T1000 (cell line): ENCODE measurements around the gene BSG.
A peak's percentile ranks its signal among the peaks of the same experiment; 100 is the strongest.
"Not testable (repeated sequence)": the region's sequence is repeated elsewhere in the genome, so short reads cannot be mapped to it uniquely, and the experiment has no call there.

Source experiments
- DNase-seq: peaks from one replicate; lab custom pipeline; 2025; ENCODE audit warnings: mixed read lengths; lab: John Stamatoyannopoulos, UW

BSG gene

GRCh38 chr19:604355-604754 lies 32.0 kb downstream of the BSG start:
- DNase-seq, result peak; percentile 34

GRCh38 chr19:605061-605971 lies 32.9 kb downstream of the BSG start:
- not testable (repeated sequence) for DNase-seq

DNA sequence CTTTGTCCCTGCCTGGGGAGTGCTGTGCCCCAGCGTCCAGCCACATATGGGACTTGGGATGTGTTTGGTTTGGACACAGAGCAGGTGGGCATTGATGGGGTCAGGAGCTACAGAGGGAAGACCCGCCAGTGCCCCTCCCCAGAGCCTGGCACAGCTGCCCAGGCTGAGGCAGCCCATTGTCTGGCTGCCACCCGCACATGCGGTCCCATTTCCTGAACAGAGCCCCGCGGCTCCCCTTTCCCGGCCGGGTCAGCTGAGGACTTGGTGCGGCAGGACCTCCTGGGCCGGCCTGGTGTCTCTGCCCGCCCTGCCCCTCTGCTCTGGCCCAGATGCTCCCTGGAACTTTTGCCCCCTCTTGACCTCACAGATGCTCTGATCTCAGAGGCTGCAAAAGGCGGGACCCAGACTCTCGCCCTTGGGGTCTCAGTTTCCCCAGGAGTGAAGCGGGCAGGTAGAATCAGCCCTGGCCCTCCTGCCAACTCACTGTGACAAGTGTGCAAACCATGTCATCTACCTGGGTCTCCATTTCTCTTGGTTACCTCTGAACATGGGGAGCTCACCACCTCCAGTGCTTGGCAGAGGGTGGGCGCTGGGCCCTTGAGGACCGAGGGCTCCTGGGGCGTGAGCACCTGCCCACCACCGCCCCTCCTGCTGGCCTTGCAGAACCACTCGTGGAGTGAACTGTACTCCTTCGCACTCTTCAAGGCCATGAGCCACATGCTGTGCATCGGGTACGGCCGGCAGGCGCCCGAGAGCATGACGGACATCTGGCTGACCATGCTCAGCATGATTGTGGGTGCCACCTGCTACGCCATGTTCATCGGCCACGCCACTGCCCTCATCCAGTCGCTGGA lies 35.1 kb downstream of the BSG start:
- DNase-seq, result no peak

- DNase-seq, result no peak
These were observed 36.0 kb downstream of the BSG start for GRCh38 chr19:608155-609003.

DNA sequence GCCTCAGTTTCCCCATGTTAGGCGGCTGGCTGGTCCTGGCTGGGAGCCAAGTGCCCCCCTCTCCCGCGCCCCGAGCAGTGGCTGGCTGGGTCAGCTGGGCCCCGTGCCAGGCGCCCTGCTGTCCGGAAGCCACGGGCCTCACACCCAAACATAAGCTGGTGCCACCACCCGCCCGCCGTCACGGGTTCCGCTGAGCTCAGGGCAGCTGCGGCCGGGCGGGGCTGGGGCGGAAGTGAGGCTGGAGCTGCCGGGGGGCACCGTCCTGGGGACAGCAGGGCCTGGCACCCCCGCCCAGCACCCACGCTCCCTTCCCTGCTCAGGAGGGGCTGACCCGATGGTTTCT lies 36.6 kb downstream of the BSG start:
- no peak for DNase-seq

DNA sequence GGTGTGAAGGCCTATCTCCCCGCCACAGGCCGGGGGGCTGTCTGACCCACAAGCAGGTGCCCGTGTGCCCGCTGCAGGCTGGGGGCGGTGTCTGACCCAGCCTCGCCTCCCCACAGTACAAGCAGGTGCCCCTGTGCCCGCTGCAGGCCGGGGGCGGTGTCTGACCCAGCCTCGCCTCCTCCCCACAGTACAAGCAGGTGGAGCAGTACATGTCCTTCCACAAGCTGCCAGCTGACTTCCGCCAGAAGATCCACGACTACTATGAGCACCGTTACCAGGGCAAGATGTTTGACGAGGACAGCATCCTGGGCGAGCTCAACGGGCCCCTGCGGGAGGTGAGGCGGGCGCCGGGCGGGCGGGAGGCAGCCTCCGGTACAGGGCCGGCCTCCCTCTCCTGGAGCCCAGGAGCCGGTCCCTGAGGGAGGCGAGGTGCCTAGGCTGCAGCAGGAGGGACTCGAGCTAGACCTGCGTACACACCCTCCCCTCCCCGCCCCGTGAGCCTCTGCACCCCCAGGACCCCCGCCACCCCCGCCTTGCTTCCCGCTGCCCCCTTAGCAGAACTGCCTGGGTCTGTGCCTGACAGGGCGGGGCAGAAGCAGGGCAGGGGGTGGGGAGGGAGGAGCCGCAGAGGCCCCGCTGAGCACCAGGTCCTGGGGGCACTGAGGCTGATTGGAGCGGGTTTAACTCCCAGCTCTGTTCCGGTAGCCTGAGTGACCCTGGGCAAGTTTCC lies 37.8 kb downstream of the BSG start:
- DNase-seq, result no peak

GRCh38 chr19:610801-611480 lies 38.5 kb downstream of the BSG start:
- peak; percentile 91 for DNase-seq

DNA sequence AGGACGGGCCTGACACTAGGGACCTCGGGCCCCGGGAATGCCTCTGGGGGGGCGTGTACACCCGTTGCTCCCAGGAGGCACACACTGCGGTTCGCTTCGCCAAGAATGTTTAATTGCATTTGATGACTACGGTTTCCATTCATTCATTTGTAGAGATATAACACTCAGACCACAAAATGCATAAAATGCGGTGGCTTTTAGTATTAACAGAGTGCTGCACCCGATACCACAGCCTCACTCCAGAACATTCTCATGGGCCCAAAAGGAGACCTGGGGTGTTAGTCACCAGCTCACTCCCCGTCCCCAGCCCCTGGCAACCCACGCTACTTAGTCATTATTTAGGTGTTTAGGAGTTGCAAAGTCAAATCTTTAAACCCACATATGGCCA lies 39.1 kb downstream of the BSG start:
- DNase-seq, result peak; percentile 92

- DNase-seq, result no peak
These were observed 40.5 kb downstream of the BSG start for GRCh38 chr19:612941-613340.

DNA sequence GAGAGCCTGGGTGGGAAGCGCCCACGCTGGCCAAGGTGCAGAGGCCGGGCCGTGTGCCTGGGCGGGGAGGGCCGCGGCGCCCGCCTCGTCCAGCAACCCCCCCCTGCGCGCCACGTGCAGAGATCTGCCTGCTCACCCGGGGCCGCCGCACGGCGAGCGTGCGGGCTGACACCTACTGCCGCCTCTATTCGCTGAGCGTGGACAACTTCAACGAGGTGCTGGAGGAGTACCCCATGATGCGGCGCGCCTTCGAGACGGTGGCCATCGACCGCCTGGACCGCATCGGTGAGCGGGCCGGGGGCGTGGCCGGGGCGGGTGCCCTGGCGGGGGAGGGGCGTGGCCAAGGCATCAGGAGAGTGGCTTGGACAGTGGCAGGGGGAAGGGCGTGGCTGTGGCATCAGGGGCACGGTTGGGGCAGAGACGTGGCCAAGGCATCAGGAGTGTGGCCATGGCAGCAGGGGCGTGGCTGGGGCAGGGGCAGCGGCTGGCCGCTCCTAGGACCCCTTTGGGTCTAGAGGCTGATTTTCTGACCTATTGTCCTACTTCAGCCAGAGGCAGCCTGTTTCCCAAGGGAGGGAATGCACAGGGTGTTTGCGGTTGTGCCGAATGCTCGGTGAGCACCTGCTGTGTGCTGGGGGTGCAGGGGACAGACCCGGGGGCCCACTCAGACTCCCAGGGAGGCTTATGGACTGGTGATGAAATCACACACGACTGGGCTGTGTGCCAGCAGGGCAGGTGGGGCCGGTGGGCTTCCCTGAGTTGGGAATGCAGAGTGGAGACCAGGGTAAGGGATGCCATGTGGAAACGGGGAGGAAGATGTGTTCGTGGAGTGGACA lies 41.6 kb downstream of the BSG start:
- DNase-seq, result no peak

DNA sequence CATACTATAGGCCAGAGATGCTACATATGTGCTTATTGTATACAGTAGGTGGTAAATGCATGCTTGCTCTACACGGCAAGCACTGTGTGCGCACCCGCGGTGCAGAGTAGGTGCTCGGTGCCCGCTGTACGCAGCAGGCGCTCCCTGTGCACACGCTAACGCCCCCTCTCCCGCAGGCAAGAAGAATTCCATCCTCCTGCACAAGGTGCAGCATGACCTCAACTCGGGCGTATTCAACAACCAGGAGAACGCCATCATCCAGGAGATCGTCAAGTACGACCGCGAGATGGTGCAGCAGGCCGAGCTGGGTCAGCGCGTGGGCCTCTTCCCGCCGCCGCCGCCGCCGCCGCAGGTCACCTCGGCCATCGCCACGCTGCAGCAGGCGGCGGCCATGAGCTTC lies 43.2 kb downstream of the BSG start:
- DNase-seq, result no peak

GRCh38 chr19:616062-616700 lies 43.8 kb downstream of the BSG start:
- no peak for DNase-seq

DNA sequence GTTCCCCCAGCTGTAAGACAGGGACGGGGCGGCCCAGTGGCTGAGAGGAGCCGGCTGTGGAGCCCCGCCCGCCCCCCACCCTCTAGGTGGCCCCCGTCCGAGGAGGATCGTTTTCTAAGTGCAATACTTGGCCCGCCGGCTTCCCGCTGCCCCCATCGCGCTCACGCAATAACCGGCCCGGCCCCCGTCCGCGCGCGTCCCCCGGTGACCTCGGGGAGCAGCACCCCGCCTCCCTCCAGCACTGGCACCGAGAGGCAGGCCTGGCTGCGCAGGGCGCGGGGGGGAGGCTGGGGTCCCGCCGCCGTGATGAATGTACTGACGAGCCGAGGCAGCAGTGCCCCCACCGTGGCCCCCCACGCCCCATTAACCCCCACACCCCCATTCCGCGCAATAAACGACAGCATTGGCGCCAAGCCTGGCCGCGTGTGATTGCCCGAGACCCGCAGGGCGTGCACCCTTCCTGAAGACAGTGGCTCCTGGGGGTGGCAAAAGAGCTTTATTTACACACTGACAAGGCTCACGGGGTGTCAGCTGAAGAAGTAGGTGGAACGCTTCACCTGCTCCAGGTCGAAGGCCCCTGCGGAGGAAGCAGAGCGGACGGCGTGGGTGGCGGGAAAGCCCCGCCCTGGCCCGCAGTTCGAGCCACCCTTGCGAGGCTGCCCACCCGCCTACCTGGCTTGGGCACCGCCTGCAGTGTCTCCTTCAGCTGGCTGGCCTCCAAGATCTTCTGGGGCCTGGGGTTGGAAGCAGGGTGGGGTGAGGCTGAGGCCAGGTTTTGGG lies 44.5 kb downstream of the BSG start:
- no peak for DNase-seq

DNA sequence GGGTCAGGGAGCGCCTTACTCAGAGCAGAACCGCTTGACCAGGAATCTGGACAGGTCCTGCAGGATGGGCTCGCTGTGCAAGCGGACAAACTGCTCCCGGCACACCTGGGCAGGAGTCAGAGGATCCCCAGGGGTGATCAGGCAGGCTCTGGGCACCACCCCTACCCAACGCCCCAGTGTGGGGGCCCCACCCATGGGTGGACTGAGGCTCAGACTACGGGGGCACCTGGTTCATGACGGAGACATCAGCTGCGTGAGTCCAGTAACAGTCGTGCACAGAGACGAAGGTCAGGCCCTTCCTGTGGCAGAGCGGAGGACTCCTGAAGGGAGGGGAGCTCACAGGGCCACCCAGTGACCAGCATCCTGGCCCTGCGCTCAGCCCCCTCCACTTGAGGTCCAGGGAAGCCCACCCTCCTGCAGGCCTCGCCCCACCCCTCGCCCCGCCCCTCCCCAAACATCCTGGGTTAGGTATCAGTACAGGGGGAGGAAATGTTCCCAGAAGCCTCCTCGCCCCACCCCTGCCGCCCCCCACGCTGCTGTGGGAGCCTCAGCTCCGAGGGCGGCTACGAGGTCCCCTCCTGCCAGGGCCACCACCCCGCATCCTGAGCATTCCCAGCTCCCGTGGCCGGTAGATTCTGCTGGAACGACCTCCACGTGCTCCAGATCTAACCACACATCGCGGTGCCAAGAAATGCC lies 45.3 kb downstream of the BSG start:
- DNase-seq, result no peak

GRCh38 chr19:618247-618619 lies 45.8 kb downstream of the BSG start:
- DNase-seq, result no peak

DNA sequence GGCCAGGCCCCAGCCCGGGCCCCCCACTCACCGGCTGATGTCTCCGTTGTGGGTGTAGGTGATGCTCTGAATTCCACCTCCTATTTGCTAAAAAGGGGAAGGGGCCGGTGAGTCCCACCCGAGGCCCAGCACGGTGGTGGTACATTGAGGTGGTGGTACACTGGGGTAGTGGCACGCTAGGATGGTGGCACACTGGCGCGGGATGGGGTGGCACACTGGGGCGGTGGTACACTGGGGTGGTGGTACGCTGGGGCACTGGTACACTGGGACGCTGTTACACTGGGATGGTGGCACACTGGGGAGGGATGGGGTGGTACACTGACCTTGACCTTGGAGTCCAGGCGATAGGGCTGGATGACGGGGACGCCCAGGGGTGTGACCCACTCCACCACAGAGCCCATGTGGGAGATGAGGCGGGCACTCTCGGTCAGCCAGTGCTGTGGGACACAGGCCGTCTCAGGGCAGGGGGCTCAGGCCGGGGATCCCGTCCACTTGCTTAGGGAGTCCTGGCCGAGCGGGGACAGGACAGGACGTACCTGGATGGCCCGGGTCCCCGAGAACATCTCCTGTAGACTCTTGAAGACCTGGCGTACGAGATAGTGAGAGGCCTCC lies 46.4 kb downstream of the BSG start:
- no peak for DNase-seq

DNA sequence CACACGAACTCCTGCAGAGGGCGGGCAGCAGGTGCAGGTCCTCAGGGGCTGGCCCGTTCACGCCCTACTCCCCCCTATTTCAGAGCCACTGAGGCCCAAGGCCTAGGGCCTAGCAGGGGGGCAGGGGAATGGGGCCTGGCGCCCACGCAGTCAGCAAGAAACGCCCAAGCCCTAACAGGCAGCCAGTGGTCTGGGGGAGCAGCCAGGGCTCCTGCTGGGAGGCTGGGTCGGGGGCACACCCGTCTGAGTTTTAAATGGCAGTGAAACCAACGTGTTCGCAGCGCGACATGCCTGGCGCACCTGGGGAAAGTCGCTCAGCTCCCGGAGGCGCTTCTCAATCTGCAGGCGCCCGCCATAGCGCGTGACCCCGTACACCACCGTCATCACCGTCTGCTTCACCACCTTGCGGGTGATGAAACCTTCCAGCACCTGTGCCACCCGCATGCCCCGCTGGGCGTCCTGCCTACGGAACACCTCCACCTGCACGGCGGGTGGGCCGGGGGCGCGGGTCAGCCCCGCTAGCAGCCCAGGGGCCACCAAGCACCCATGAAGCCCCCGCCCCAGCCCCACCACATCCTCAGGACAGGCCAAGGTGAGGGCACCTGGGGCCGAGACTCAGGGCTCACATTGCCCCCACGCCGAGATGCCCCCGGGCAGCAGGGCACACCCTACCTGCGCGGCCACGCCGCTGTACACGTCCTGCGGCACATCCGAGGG lies 47.0 kb downstream of the BSG start:
- DNase-seq, result no peak
